Subcutaneous abdominal adipose tissue (tissue), 5 donors: ENCODE measurements around the gene UBASH3B.

Source experiments
- H3K27ac ChIP-seq: one replicate; pipeline ENCODE4 v1.7.0; 2013; ENCODE audit warnings: low read depth, mild to moderate bottlenecking, inconsistent platforms, low read length, moderate library complexity
- H3K27me3 ChIP-seq, 5 donors: one replicate each; pipeline ENCODE4 v1.7.0; 2013; ENCODE audit warnings: low read length in 5 of 5, inconsistent platforms in 1 of 5; ENCODE audit not compliant: control insufficient read depth in 5 of 5, insufficient read depth in 4 of 5
- H3K36me3 ChIP-seq, 5 donors: one replicate each; pipeline ENCODE4 v1.7.0; 2013; ENCODE audit warnings: low read length in 5 of 5; ENCODE audit not compliant: control insufficient read depth in 5 of 5, insufficient read depth in 5 of 5
- H3K4me1 ChIP-seq, 5 donors: one replicate each; pipeline ENCODE4 v1.7.0; 2013; ENCODE audit warnings: low read length in 5 of 5, mild to moderate bottlenecking in 3 of 5, moderate library complexity in 1 of 5; ENCODE audit not compliant: control insufficient read depth in 5 of 5, insufficient read depth in 5 of 5
- H3K4me3 ChIP-seq, 5 donors: one replicate each; pipeline ENCODE4 v1.7.0; 2013; ENCODE audit warnings: low read length in 5 of 5, low read depth in 1 of 5
- H3K9ac ChIP-seq, 5 donors: one replicate each; pipeline ENCODE4 v1.7.0; 2013; ENCODE audit warnings: low read length in 5 of 5, mild to moderate bottlenecking in 4 of 5, moderate library complexity in 3 of 5
- H3K9me3 ChIP-seq, 5 donors: one replicate each; pipeline ENCODE4 v1.7.0; 2013; ENCODE audit warnings: low read length in 5 of 5; ENCODE audit not compliant: control insufficient read depth in 5 of 5
- donor health status: healthy.
- donor health status: healthy.
- donor health status: healthy.
- donor health status: healthy.
- donor health status: healthy.

Gene UBASH3B

DNA sequence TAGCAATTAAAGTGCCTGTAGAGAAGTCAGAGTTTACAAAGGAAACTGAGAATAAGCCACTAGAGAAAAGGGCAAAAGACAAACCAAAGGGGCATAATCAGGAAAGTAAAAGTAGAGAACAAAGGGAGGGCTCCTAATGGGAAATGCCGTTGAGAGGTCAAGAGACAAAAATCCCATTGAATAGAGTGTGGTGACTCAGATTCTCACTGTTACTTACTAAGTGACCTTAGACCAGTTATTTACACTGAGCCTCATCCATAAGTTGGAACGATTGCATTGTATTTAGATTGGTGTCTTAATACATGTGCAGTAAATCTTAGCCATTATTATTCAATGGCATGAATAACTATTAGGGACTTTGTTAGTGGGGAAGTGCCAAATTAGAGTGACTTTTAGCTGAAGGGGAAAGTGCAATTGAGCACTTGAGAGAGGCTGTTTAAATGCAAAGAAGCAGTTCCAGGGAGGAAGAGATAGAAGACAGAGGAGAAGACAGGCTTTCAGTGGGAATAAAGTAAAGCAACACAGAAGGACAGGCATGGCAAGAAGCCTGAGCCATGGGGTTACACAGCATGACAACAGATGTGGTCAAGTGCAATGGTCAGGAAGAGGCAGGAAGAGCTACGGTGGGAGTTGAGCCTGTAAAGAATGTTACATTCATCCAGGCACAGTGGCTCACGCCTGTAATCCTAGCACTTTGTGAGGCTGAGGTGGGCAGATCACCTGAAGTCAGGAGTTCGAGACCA is 82.6 kb downstream of the UBASH3B start:
- Histone ChIP-seq H3K9me3 (no peaks in the 10 kb centered on the region), H3K4me3 (no peak overlapping the region), H3K27ac (no peak overlapping the region), H3K9ac (no peak overlapping the region), H3K27me3 (no peaks in the 10 kb centered on the region), H3K4me1 (peaks cover 0 to 34% (median 20%) of the 10 kb centered on the region in 5 donors), H3K36me3 (no peaks in the 10 kb centered on the region)

DNA sequence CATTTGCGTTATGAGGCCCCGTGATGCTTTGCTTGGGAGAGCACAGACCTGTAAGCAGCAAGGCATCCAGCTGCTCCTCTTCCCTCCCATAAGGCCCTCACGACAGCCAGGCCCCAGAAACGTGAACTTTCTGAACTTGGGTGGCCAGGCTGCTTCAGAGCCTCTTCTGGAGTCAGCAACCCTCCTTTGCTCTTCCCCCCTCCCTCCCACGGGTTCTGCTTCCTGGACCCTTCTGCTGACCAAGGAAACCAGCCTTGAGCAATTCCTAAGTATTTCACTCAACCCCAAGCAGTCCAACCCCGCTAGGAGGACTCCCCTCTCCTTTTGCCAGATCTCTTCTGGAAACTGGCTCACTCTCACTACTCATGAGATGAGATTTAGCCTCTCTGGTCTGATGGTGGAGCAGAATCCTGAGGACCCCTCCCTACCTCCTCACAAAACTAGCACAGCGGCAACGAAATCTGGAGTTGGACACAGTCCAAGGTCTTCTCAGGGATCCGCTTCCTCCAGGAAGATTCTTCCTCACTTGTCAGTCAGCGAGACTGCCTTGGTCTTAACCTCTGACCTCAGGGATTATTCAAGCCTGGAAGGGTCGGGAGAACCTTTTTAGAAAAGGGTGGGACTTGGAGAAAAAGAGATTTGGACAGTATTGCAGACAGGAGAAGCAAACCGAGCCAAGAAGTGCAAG is 86.2 kb downstream of the UBASH3B start:
- no peaks in the 10 kb centered on the region for H3K27me3 ChIP-seq
- H3K27ac ChIP-seq: no peak overlapping the region
- H3K4me3 ChIP-seq: no peak overlapping the region
- no peaks in the 10 kb centered on the region for H3K9me3 ChIP-seq
- no peaks in the 10 kb centered on the region for H3K36me3 ChIP-seq
- no peak overlapping the region for H3K9ac ChIP-seq
- peaks cover 0 to 35% (median 14%) of the 10 kb centered on the region in 5 donors for H3K4me1 ChIP-seq

DNA sequence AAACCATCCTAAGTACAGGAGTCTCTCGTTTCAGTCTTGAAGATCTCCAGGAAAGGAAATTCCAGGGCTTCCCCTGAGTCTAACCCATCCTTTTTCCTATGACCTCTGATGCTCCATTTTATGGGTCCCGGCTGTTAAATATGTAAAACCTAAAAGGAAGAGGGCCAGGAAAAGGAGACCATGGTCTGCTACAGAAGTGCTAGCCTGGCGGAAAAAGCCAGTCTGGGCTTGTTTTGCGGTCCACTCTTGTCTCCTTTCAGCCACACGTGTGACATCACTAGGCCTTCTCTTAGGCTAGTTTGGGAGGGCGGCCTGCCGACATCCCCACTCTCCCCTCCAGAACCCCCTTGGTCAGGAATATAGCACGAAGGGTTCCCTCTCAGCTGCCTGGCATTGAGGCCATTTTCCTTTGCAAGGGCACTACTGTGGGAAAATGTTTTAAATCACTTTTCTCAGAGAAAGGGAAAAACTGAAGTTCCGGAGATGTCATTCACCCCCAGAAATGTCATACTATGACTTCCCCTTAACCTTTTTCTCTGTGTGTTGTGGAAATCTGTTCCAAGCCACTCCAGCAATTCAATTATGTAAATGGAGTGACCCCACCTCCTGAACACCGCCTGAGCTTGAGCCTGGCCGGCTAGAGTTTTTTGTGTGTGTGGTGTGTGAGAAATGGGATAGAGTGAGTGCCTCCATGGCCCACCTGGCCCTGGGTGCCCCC is 86.9 kb downstream of the UBASH3B start:
- no peak overlapping the region for H3K27ac ChIP-seq
- no peaks in the 10 kb centered on the region for H3K36me3 ChIP-seq
- no peak overlapping the region for H3K4me3 ChIP-seq
- H3K27me3 ChIP-seq: no peaks in the 10 kb centered on the region
- H3K9me3 ChIP-seq: no peaks in the 10 kb centered on the region
- peaks cover 0 to 40% (median 14%) of the 10 kb centered on the region in 5 donors for H3K4me1 ChIP-seq
- H3K9ac ChIP-seq: no peak overlapping the region

DNA sequence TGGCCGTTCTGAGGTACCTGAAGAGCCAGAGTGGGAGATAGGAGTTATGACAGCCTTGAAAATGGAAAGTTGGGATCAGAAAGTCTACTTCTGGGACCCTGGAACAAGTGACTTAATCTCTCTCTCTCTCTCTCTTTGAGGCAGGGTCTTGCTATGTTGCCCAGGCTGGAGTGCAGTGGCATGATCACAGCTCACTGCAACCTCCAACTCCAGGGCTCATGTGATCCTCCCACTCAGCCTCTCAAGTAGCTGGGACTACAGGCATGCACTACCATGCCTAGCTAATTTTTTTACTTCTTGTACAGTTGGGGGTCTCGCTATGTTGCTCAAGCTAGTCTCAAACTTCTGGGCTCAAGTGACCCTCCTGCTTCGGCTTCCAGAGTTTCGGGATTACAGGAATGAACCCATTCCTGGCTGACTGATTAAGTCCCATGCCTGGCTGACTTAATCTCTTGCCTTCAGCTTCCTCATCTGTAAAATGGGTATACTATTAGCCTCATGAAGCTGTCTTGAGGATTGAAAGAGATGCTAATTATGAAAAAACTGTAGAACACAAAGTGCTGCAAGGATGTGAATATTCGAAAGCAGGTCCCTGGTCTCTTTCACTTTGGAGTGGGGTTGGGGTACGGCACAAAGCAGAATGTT is 87.7 kb downstream of the UBASH3B start:
- Histone ChIP-seq H3K4me3 (no peak overlapping the region), H3K9ac (no peak overlapping the region), H3K9me3 (no peaks in the 10 kb centered on the region), H3K4me1 (peaks cover 0 to 41% (median 14%) of the 10 kb centered on the region in 5 donors), H3K27ac (no peak overlapping the region), H3K36me3 (no peaks in the 10 kb centered on the region), H3K27me3 (no peaks in the 10 kb centered on the region)

DNA sequence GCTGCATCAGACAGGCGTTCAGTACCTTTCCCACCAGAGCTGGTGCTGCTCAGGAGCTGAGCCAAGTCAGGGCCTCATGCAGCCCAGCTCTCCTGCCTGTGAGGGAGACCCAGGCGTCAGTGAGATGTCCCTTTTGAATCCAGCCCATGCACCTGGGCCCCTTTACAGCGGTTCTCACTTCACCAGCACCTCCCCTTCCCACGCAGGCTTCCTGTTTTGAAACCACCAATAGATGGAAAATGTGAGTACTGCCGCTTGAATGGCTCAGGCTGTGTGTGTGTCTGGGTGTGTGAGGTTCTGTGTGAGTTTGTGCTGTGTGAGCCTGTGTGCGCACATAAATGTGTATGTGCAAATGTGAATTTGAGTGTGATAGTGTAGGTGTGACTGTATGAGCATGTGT is 88.4 kb downstream of the UBASH3B start:
- Histone ChIP-seq H3K4me1 (peaks cover under 1 to 47% (median 15%) of the 10 kb centered on the region in 5 donors), H3K9me3 (no peaks in the 10 kb centered on the region), H3K27ac (no peak overlapping the region), H3K4me3 (no peak overlapping the region), H3K9ac (no peak overlapping the region), H3K36me3 (no peaks in the 10 kb centered on the region), H3K27me3 (no peaks in the 10 kb centered on the region)

DNA sequence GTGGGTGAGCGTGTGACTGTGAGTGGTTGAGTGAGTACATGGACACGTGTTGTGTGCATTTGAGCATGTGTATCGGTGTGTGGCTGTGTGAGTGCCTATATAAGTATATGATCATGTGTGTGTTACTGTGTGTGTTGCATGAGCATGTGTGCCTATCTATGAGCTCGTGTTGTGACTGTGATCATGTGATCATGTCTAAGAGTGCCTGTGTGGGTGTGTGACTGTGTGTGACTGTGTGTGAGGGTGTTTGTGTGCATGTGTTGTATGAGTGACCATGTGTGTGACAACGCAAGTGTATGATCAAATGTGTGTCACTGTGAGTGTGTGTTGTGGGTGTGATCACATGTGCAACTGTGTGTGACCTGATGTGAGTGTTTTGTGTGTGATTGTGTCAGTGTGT is 88.8 kb downstream of the UBASH3B start:
- no peak overlapping the region for H3K4me3 ChIP-seq
- H3K9ac ChIP-seq: no peak overlapping the region
- no peaks in the 10 kb centered on the region for H3K9me3 ChIP-seq
- H3K27me3 ChIP-seq: no peaks in the 10 kb centered on the region
- no peaks in the 10 kb centered on the region for H3K36me3 ChIP-seq
- H3K27ac ChIP-seq: no peak overlapping the region
- H3K4me1 ChIP-seq: peaks cover 3 to 52% (median 19%) of the 10 kb centered on the region in 5 donors

DNA sequence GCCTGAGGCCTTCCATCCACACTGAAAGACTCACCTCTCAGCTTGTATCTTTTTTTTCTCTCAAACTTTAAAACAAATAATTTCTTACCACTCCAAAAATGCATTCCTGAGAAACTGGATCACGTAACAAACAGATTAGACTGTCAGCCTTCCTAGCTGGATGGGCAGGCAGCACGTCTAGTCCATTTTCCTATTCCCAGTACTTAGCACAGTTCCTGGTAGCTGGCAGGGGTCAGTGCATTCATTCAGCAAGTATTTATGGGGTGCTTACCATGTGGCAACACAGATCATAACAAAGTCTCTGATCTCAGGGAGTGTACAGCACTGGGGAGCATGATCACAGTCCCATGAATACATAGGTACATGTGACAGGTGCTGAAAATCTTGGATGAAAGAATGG is 89.6 kb downstream of the UBASH3B start:
- Histone ChIP-seq H3K27me3 (no peaks in the 10 kb centered on the region), H3K9me3 (no peaks in the 10 kb centered on the region), H3K9ac (no peak overlapping the region), H3K4me3 (no peak overlapping the region), H3K36me3 (no peaks in the 10 kb centered on the region), H3K4me1 (peaks cover 3 to 53% (median 20%) of the 10 kb centered on the region in 5 donors), H3K27ac (no peak overlapping the region)

DNA sequence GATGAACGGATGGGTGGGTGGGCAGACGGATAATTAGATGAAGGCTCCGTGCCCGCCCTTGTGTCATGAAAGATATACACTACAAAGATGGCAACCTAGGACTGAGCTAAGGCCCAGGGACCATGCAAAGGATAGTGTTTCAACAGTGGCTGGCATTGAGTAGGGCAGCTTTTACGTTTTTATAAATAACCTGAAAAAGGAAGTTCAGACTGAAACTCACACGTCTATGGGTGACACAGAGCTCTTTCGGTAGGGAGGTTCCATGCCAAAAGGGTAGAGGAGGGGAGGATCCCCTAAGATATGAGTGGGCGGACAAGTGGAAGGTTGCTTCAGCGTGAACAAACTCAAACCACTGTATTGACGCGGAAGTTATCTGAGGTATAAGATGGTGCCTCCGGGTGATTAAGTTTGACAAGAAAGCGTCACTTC is 90.5 kb downstream of the UBASH3B start:
- H3K27ac ChIP-seq: no peak overlapping the region
- no peaks in the 10 kb centered on the region for H3K27me3 ChIP-seq
- H3K4me1 ChIP-seq: peaks cover 3 to 53% (median 20%) of the 10 kb centered on the region in 5 donors
- H3K4me3 ChIP-seq: no peak overlapping the region
- H3K36me3 ChIP-seq: no peaks in the 10 kb centered on the region
- H3K9me3 ChIP-seq: no peaks in the 10 kb centered on the region
- no peak overlapping the region for H3K9ac ChIP-seq

DNA sequence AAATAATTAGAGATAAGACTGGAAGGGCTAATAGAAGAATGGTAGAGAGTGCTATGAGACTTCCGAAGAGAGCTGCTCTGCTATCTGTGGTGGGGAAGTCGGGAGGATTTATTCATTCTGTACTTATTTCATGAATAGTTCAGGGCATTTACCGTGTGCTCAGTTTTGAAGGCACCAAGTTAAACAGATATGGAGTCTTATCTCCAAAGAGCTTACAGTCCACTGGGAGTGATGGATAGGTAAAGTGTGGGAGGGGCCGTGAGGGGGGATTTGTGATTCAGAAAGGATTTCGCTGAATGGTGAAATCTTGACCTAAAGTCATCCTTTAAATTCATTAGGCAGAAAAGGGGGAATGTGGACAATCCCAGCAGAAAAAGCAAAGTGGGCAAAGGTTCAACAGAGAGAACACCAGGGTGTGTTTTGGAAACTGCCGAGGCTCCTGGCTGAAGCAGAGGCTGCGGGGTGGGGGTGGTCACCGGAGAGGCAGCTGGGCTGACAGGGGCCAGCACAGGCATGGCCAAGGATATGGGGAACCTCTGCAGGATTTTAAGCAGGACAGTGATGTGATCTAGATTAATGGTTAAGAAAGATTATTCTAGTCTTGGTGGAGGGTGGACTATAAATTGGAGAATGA is 91.2 kb downstream of the UBASH3B start:
- no peaks in the 10 kb centered on the region for H3K9me3 ChIP-seq
- H3K27ac ChIP-seq: no peak overlapping the region
- no peak overlapping the region for H3K4me3 ChIP-seq
- H3K36me3 ChIP-seq: no peaks in the 10 kb centered on the region
- H3K27me3 ChIP-seq: no peaks in the 10 kb centered on the region
- H3K4me1 ChIP-seq: peaks cover 3 to 47% (median 17%) of the 10 kb centered on the region in 5 donors
- H3K9ac ChIP-seq: no peak overlapping the region
